K562 (cell line): ENCODE measurements around the gene HAT1. TPM values are rescaled to one million over a fixed set of nuclear protein-coding genes. Genes with fewer than 3 reads are reported as not detected.

Experiments used
- ARID2 ChIP-seq: fragments of 450-650 bp; IDR thresholded peaks from 2 replicates; pipeline ENCODE4 v1.6.1; 2017; ENCODE audit warnings: antibody characterized with exemption, mild to moderate bottlenecking
- BACH1 ChIP-seq: fragments of 200-800 bp; sonication (Bioruptor generic); IDR thresholded peaks from 2 replicates; pipeline ENCODE4 v1.6.1; 2016; ENCODE audit warnings: missing genetic modification characterization, missing compliant biosample characterization
- FOXA3 ChIP-seq, 2 experiments: fragments of 450-650 bp in 1 of 2; sonication (generic) in 1 of 2; formaldehyde crosslinking; IDR thresholded peaks in 1 of 2; conservative IDR thresholded peaks in 1 of 2; 2 replicates each; pipeline versions ENCODE4 v1.4.0 to v1.8.0; 2020 to 2022; ENCODE audit warnings: mild to moderate bottlenecking in 2 of 2, missing genetic modification reagents in 1 of 2
- MBD2 ChIP-seq: sonication (generic); IDR thresholded peaks from 2 replicates; pipeline ENCODE4 v1.6.1; 2016; ENCODE audit warnings: low read depth, borderline replicate concordance
- NFXL1 ChIP-seq: fragments of 450-650 bp; formaldehyde crosslinking; IDR thresholded peaks from 2 replicates; pipeline ENCODE4 v1.4.0; 2021; ENCODE audit warnings: mild to moderate bottlenecking
- RBM14 ChIP-seq: fragments of 200-400 bp; formaldehyde crosslinking; IDR thresholded peaks from 2 replicates; pipeline ENCODE4 v1.6.1; 2018; ENCODE audit warnings: low read depth, mild to moderate bottlenecking, low read length, moderate library complexity, borderline replicate concordance; ENCODE audit not compliant: insufficient read depth
- RCOR1 ChIP-seq, 2 experiments: IDR thresholded peaks; 2 replicates each; pipeline ENCODE4 v1.6.1; 2012; ENCODE audit warnings: low read depth in 2 of 2, low read length in 2 of 2, borderline replicate concordance in 1 of 2, improper control_type of control experiment in 1 of 2
- REST ChIP-seq, 2 experiments: fragments of 450-650 bp; formaldehyde crosslinking in 1 of 2; IDR thresholded peaks; 2 replicates each; pipeline versions ENCODE4 v1.4.0 to v1.6.1; 2014 to 2020; ENCODE audit warnings: mild to moderate bottlenecking in 2 of 2, borderline replicate concordance in 1 of 2, low read depth in 1 of 2
- RNF219 ChIP-seq: fragments of 250-450 bp; sonication (Bioruptor Pico); IDR thresholded peaks from 2 replicates; pipeline ENCODE4 v1.5.0; 2022; ENCODE audit warnings: mild to moderate bottlenecking
- SMARCC2 ChIP-seq: fragments of 450-650 bp; IDR thresholded peaks from 2 replicates; pipeline ENCODE4 v1.6.1; 2017; ENCODE audit warnings: antibody characterized with exemption, moderate library complexity, mild to moderate bottlenecking, low read depth
- STAT5B ChIP-seq: fragments of 250-450 bp; sonication (Bioruptor Pico); IDR thresholded peaks from 2 replicates; pipeline ENCODE4 v1.8.0; 2021; ENCODE audit warnings: mild to moderate bottlenecking, inconsistent platforms
- TAF7 ChIP-seq: fragments of 450-650 bp; IDR thresholded peaks from 2 replicates; pipeline ENCODE4 v1.6.1; 2016; ENCODE audit warnings: missing genetic modification characterization, missing compliant biosample characterization
- TCF7L2 ChIP-seq: fragments of 150-350 bp; IDR thresholded peaks from 2 replicates; pipeline ENCODE4 v1.6.1; 2016; ENCODE audit warnings: low read depth, mild to moderate bottlenecking, low read length, moderate library complexity
- ZBTB17 ChIP-seq: fragments of 450-650 bp; formaldehyde crosslinking; IDR thresholded peaks from 2 replicates; pipeline ENCODE4 v1.4.0; 2020; ENCODE audit warnings: mild to moderate bottlenecking
- ZNF184 ChIP-seq: sonication (generic); formaldehyde crosslinking; IDR thresholded peaks from 2 replicates; pipeline ENCODE4 v1.5.0; 2020; ENCODE audit warnings: missing genetic modification reagents
- ZNF24 ChIP-seq: fragments of 450-650 bp; IDR thresholded peaks from 2 replicates; pipeline ENCODE4 v1.6.1; 2016
- ZNF668 ChIP-seq: fragments of 250-450 bp; sonication (Bioruptor Pico); IDR thresholded peaks from 2 replicates; pipeline ENCODE4 v1.8.0; 2022; ENCODE audit warnings: mild to moderate bottlenecking, inconsistent platforms
- ZZZ3 ChIP-seq: fragments of 450-650 bp; IDR thresholded peaks from 2 replicates; pipeline ENCODE4 v1.6.1; 2016; ENCODE audit warnings: antibody characterized with exemption, mild to moderate bottlenecking, moderate library complexity
- polyA plus RNA-seq, 8 experiments: library from polyadenylated mRNA; depleted of rRNA in 4 of 8; stranded (reverse) in 5 of 8; unstranded in 3 of 8; fragments of >200 nt; fragmentation: Nextera tagmentation in 2 of 8; fragmentation: Illumina TruSeq in 1 of 8; extraction: Ambion mirVana in 2 of 8; extraction: Trizol in 1 of 8; gene quantifications; 2 replicates each; pipeline versions ENCODE4 v1.2.1 to v1.2.3, GENCODE V29; 2011 to 2014; ENCODE audit warnings: inconsistent platforms in 1 of 8, missing spikeins in 1 of 8
- total RNA-seq, 7 experiments: library from RNA; depleted of rRNA in 6 of 7; stranded (reverse); fragments of >200 nt in 6 of 7; fragmentation: Illumina TruSeq in 2 of 7; extraction: Trizol in 2 of 7; gene quantifications; 2 replicates each; pipeline versions ENCODE4 v1.2.1 to v1.2.3, GENCODE V29; 2011 to 2021; ENCODE audit warnings: low replicate concordance in 1 of 7
- TF ChIP-seq, protein P1 (sequence below): fragments of 250-450 bp; sonication (Bioruptor Pico); IDR thresholded peaks from 2 replicates; pipeline ENCODE4 v1.4.0; 2020; ENCODE audit warnings: borderline replicate concordance

The HAT1 gene
- total and polyA plus RNA-seq, 9 of the 15 experiments (the other 6 are each of a cell fraction or from before 2014, with no cell fraction given), result 125 to 384 (median 244) TPM

- TF ChIP-seq REST (IDR thresholded peaks at IDR 0.05; ENCODE audit: borderline replicate concordance), result no peak
- no peak for TF ChIP-seq REST (CRISPR knock-in tag; IDR thresholded peaks at IDR 0.05; ENCODE audit: low read depth)
- no peak for TF ChIP-seq NFXL1
- TF ChIP-seq ARID2, result peak; percentile 33; the same call in 1 of the 2 replicates
- TF ChIP-seq STAT5B (CRISPR knock-in tag), result no peak
- no peak for TF ChIP-seq TCF7L2
- 0 out of 2 replicates have a peak, but pooled peaks have one; percentile 19 for TF ChIP-seq ZNF668 (CRISPR knock-in tag)
- TF ChIP-seq, protein P1, sequence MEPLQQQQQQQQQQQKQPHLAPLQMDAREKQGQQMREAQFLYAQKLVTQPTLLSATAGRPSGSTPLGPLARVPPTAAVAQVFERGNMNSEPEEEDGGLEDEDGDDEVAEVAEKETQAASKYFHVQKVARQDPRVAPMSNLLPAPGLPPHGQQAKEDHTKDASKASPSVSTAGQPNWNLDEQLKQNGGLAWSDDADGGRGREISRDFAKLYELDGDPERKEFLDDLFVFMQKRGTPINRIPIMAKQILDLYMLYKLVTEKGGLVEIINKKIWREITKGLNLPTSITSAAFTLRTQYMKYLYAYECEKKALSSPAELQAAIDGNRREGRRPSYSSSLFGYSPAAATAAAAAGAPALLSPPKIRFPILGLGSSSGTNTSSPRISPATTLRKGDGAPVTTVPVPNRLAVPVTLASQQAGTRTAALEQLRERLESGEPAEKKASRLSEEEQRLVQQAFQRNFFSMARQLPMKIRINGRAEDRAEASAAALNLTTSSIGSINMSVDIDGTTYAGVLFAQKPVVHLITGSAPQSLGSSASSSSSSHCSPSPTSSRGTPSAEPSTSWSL (CRISPR knock-in tag), result no peak
- TF ChIP-seq TAF7 (tag), result peak; percentile 12; the same call in 1 of the 2 replicates
- TF ChIP-seq FOXA3 (CRISPR knock-in tag; conservative IDR thresholded peaks at IDR 0.05 in 1 of 2, IDR thresholded peaks at IDR 0.05 in 1 of 2), result no peak
- no peak for TF ChIP-seq RNF219 (CRISPR knock-in tag)
- TF ChIP-seq RBM14, result no peak
- TF ChIP-seq MBD2, result no peak
- TF ChIP-seq ZNF24, result no peak
- no peak for TF ChIP-seq ZNF184 (CRISPR knock-in tag)
- TF ChIP-seq ZBTB17 (CRISPR knock-in tag), result no peak
- TF ChIP-seq BACH1 (tag), result no peak
- 0 out of 2 replicates have a peak, but pooled peaks have one; percentile 12 for TF ChIP-seq ZZZ3
- no peak for TF ChIP-seq RCOR1 (IDR thresholded peaks at IDR 0.05; ENCODE audit: borderline replicate concordance in 1 of 2, low read depth in 2 of 2, low read length in 2 of 2)
- no peak for TF ChIP-seq SMARCC2
Observed at GRCh38 chr2:171921970-171922229, 361 bp upstream of the HAT1 start (continued).
